Thyroid gland (tissue), 4 donors: ENCODE data around the gene SCMH1. TPM values are rescaled to one million over a fixed set of nuclear protein-coding genes. Genes with fewer than 3 reads are reported as not detected.

ENCODE experiments used
- DNase-seq, 2 donors: peaks; one replicate each; pipeline ENCODE4 v3.0.0-alpha.2; 2019
- H3K27ac ChIP-seq, 3 donors: fragments of 200-600 bp; sonication (generic); 1 replicate in 2 of 3; 2 replicates in 1 of 3; pipeline ENCODE4 v1.5.1; 2016 to 2019; ENCODE audit warnings: mild to moderate bottlenecking in 1 of 3, moderate library complexity in 1 of 3
- H3K27me3 ChIP-seq: fragments of 200-600 bp; sonication (generic); one replicate; pipeline ENCODE4 v1.5.1; 2019
- H3K36me3 ChIP-seq, 2 donors: fragments of 200-600 bp; sonication (generic); one replicate each; pipeline ENCODE4 v1.5.1; 2016 to 2019
- H3K4me1 ChIP-seq, 2 donors: fragments of 200-600 bp; sonication (generic); one replicate each; pipeline ENCODE4 v1.5.1; 2017 to 2019
- H3K4me3 ChIP-seq, 3 donors: fragments of 200-600 bp; sonication (generic); replicated peaks in 1 of 3; 1 replicate in 2 of 3; 2 replicates in 1 of 3; pipeline ENCODE4 v1.5.1; 2016; ENCODE audit warnings: mild to moderate bottlenecking in 1 of 3
- H3K9me3 ChIP-seq: fragments of 200-600 bp; sonication (generic); one replicate; pipeline ENCODE4 v1.5.1; 2017
- CTCF ChIP-seq, 6 experiments: fragments of 200-600 bp in 3 of 6; fragments of 450-650 bp in 3 of 6; sonication (generic) in 3 of 6; IDR thresholded peaks; one replicate each; pipeline ENCODE4 v1.5.1; 2016 to 2019; ENCODE audit warnings: antibody characterized with exemption in 6 of 6, mild to moderate bottlenecking in 2 of 6, inconsistent platforms in 1 of 6, moderate library complexity in 1 of 6
- POLR2A ChIP-seq, 2 donors: fragments of 450-650 bp; IDR thresholded peaks; one replicate each; pipeline ENCODE4 v1.6.1; 2017; ENCODE audit warnings: antibody characterized with exemption in 2 of 2, mild to moderate bottlenecking in 2 of 2, moderate library complexity in 1 of 2
- WGBS, 2 donors: methylation state at CpG; one replicate each; pipeline ENCODE4 v1.1.5; 2017; 5-methylcytosine and 5-hydroxymethylcytosine counted together
- intact Hi-C: fragments of 100-400 bp; cut with DNase I; formaldehyde crosslinking; loops from one replicate; pipeline ENCODE4 v1.15.1; 2023
- total RNA-seq, 4 donors: library from RNA; depleted of rRNA; stranded (reverse); fragments of >200 nt; gene quantifications; one replicate each; pipeline ENCODE4 v1.2.3, GENCODE V29; 2016

SCMH1 gene
- total RNA-seq, 4 donors from 2014 or later: 30.6 to 93.0 (median 47.5) TPM

- intact Hi-C loops: no loop called here
- Histone ChIP-seq H3K4me3 (no peak overlapping the region), H3K27me3 (no peaks in the 10 kb centered on the region), H3K4me1 (peaks cover 10 to 36% of the 10 kb centered on the region in 2 donors), H3K27ac (no peak overlapping the region), H3K9me3 (no peaks in the 10 kb centered on the region), H3K36me3 (no peaks in the 10 kb centered on the region)
- TF ChIP-seq POLR2A (IDR thresholded peaks at IDR 0.05): no peak
- no peak for TF ChIP-seq CTCF (IDR thresholded peaks at IDR 0.05)
- no peak for DNase-seq
- WGBS, 2 donors: 97 to 99% methylated on average over 22 to 41 of the region's 44 CpGs
Measured at GRCh38 chr1:41017141-41018017, 224.7 kb downstream of the SCMH1 start.

- Histone ChIP-seq H3K9me3 (no peaks in the 10 kb centered on the region), H3K36me3 (peaks cover 0 to under 1% of the 10 kb centered on the region in 2 donors), H3K27ac (no peak overlapping the region), H3K27me3 (no peaks in the 10 kb centered on the region), H3K4me3 (no peak overlapping the region), H3K4me1 (peaks cover 9 to 31% of the 10 kb centered on the region in 2 donors)
- TF ChIP-seq CTCF (IDR thresholded peaks at IDR 0.05) (no peak), POLR2A (IDR thresholded peaks at IDR 0.05) (no peak)
- no peak for DNase-seq
- intact Hi-C loops: no loop called here
- 89 to 96% methylated on average over 8 to 13 of the region's 13 CpGs for WGBS, 2 donors
Measured at GRCh38 chr1:41015897-41016470, 226.1 kb downstream of the SCMH1 start.

GRCh38 chr1:41015281-41015896 lies 226.7 kb downstream of the SCMH1 start:
- H3K4me3 ChIP-seq: no peak overlapping the region
- no peaks in the 10 kb centered on the region for H3K27me3 ChIP-seq
- peaks cover 3 to 25% of the 10 kb centered on the region in 2 donors for H3K4me1 ChIP-seq
- intact Hi-C loops: no loop called here
- H3K36me3 ChIP-seq: peaks cover 0 to 6% of the 10 kb centered on the region in 2 donors
- H3K9me3 ChIP-seq: no peaks in the 10 kb centered on the region
- TF ChIP-seq CTCF (IDR thresholded peaks at IDR 0.05) (no peak), POLR2A (IDR thresholded peaks at IDR 0.05) (no peak)
- WGBS, 2 donors: 90 to 94% methylated on average over 5 of the region's 5 CpGs
- H3K27ac ChIP-seq: no peak overlapping the region
- no peak for DNase-seq

GRCh38 chr1:41014871-41015270 lies 227.2 kb downstream of the SCMH1 start:
- no peak for DNase-seq
- H3K27ac ChIP-seq: no peak overlapping the region
- 78 to 82% methylated on average over 8 of the region's 8 CpGs for WGBS, 2 donors
- TF ChIP-seq POLR2A (IDR thresholded peaks at IDR 0.05): no peak
- no peak for TF ChIP-seq CTCF (IDR thresholded peaks at IDR 0.05)
- H3K9me3 ChIP-seq: no peaks in the 10 kb centered on the region
- peaks cover 2 to 10% of the 10 kb centered on the region in 2 donors for H3K36me3 ChIP-seq
- no peaks in the 10 kb centered on the region for H3K27me3 ChIP-seq
- peaks cover 0 to 19% of the 10 kb centered on the region in 2 donors for H3K4me1 ChIP-seq
- H3K4me3 ChIP-seq: no peak overlapping the region
- intact Hi-C loops: no loop called here
